Effector memory CD4-positive, alpha-beta T cell (primary cell): ENCODE results near the gene GPR171.
A peak's percentile ranks its signal among the peaks of the same experiment; 100 is the strongest.

Source experiments
- DNase-seq, 3 donors: peaks; one replicate each; pipeline ENCODE4 v3.0.0-alpha.2; 2020
- H3K27ac ChIP-seq: 2 replicates; pipeline ENCODE4 v1.7.0; 2013; ENCODE audit warnings: mild to moderate bottlenecking, low read length, moderate library complexity; ENCODE audit not compliant: insufficient read depth, poor library complexity, severe bottlenecking
- H3K27me3 ChIP-seq: replicated peaks from 2 replicates; pipeline ENCODE4 v1.7.0; 2013; ENCODE audit warnings: mild to moderate bottlenecking, low read length; ENCODE audit not compliant: insufficient read depth, control insufficient read depth, poor library complexity, severe bottlenecking
- H3K36me3 ChIP-seq: 2 replicates; pipeline ENCODE4 v1.7.0; 2013; ENCODE audit warnings: mild to moderate bottlenecking, low read length, moderate library complexity; ENCODE audit not compliant: control insufficient read depth, insufficient read depth
- H3K4me1 ChIP-seq: 2 replicates; pipeline ENCODE4 v1.7.0; 2013; ENCODE audit warnings: low read length, mild to moderate bottlenecking; ENCODE audit not compliant: control insufficient read depth, insufficient read depth, poor library complexity, severe bottlenecking
- H3K4me3 ChIP-seq: 2 replicates; pipeline ENCODE4 v1.7.0; 2013; ENCODE audit warnings: low read length, low read depth, mild to moderate bottlenecking; ENCODE audit not compliant: insufficient read depth, poor library complexity, severe bottlenecking
- H3K9me3 ChIP-seq: 2 replicates; pipeline ENCODE4 v1.7.0; 2013; ENCODE audit warnings: mild to moderate bottlenecking, low read length, moderate library complexity; ENCODE audit not compliant: control insufficient read depth

GPR171 gene

GRCh38 chr3:151227807-151228665 lies 25.0 kb upstream of the GPR171 start:
- Histone ChIP-seq H3K4me3 (no peak overlapping the region), H3K4me1 (no peaks in the 10 kb centered on the region), H3K27ac (no peak overlapping the region), H3K9me3 (no peaks in the 10 kb centered on the region), H3K36me3 (no peaks in the 10 kb centered on the region), H3K27me3 (no peaks in the 10 kb centered on the region)
- DNase-seq: peak; percentile 43 to 62 (median 48)

GRCh38 chr3:151227266-151227806 lies 24.3 kb upstream of the GPR171 start:
- H3K4me3 ChIP-seq: no peak overlapping the region
- no peak overlapping the region for H3K27ac ChIP-seq
- DNase-seq: no peak
- H3K9me3 ChIP-seq: no peaks in the 10 kb centered on the region
- no peaks in the 10 kb centered on the region for H3K4me1 ChIP-seq
- H3K36me3 ChIP-seq: no peaks in the 10 kb centered on the region
- no peaks in the 10 kb centered on the region for H3K27me3 ChIP-seq

- no peak overlapping the region for H3K27ac ChIP-seq
Observed at GRCh38 chr3:151226825-151227224, 23.8 kb upstream of the GPR171 start.

GRCh38 chr3:151226088-151226563 lies 23.1 kb upstream of the GPR171 start:
- Histone ChIP-seq H3K27me3 (no peaks in the 10 kb centered on the region), H3K4me1 (no peaks in the 10 kb centered on the region), H3K27ac (peak overlapping the region; percentile 39), H3K4me3 (no peak overlapping the region), H3K9me3 (no peaks in the 10 kb centered on the region), H3K36me3 (no peaks in the 10 kb centered on the region)
- no peak for DNase-seq

More at GRCh38 chr3:151226825-151227224, 23.8 kb upstream of the GPR171 start:
- no peaks in the 10 kb centered on the region for H3K27me3 ChIP-seq
- no peaks in the 10 kb centered on the region for H3K4me1 ChIP-seq
- H3K36me3 ChIP-seq: no peaks in the 10 kb centered on the region
- H3K4me3 ChIP-seq: no peak overlapping the region
- DNase-seq: no peak
- no peaks in the 10 kb centered on the region for H3K9me3 ChIP-seq

GRCh38 chr3:151225040-151225975 lies 22.3 kb upstream of the GPR171 start:
- Histone ChIP-seq H3K27ac (peak overlapping the region; percentile 39), H3K4me1 (no peaks in the 10 kb centered on the region), H3K27me3 (no peaks in the 10 kb centered on the region), H3K9me3 (no peaks in the 10 kb centered on the region), H3K4me3 (no peak overlapping the region), H3K36me3 (no peaks in the 10 kb centered on the region)
- DNase-seq: no peak

GRCh38 chr3:151224268-151224866 lies 21.4 kb upstream of the GPR171 start:
- no peaks in the 10 kb centered on the region for H3K36me3 ChIP-seq
- H3K4me3 ChIP-seq: no peak overlapping the region
- H3K27ac ChIP-seq: no peak overlapping the region
- H3K27me3 ChIP-seq: no peaks in the 10 kb centered on the region
- H3K9me3 ChIP-seq: no peaks in the 10 kb centered on the region
- DNase-seq: no peak
- no peaks in the 10 kb centered on the region for H3K4me1 ChIP-seq

GRCh38 chr3:151219056-151219455 lies 16.0 kb upstream of the GPR171 start:
- Histone ChIP-seq H3K27me3 (no peaks in the 10 kb centered on the region), H3K9me3 (no peaks in the 10 kb centered on the region), H3K4me3 (no peak overlapping the region), H3K27ac (no peak overlapping the region), H3K36me3 (no peaks in the 10 kb centered on the region), H3K4me1 (no peaks in the 10 kb centered on the region)
- no peak for DNase-seq

GRCh38 chr3:151218136-151218535 lies 15.1 kb upstream of the GPR171 start:
- no peaks in the 10 kb centered on the region for H3K36me3 ChIP-seq
- H3K4me1 ChIP-seq: no peaks in the 10 kb centered on the region
- H3K9me3 ChIP-seq: no peaks in the 10 kb centered on the region
- H3K27ac ChIP-seq: no peak overlapping the region
- H3K27me3 ChIP-seq: no peaks in the 10 kb centered on the region
- no peak for DNase-seq
- H3K4me3 ChIP-seq: no peak overlapping the region

GRCh38 chr3:151216641-151217607 lies 13.9 kb upstream of the GPR171 start:
- H3K4me1 ChIP-seq: no peaks in the 10 kb centered on the region
- no peaks in the 10 kb centered on the region for H3K36me3 ChIP-seq
- H3K27me3 ChIP-seq: no peaks in the 10 kb centered on the region
- no peak overlapping the region for H3K27ac ChIP-seq
- no peak for DNase-seq
- no peaks in the 10 kb centered on the region for H3K9me3 ChIP-seq
- H3K4me3 ChIP-seq: no peak overlapping the region
